ENCODE results near the gene DEGS2. TPM values are rescaled to one million over a fixed set of nuclear protein-coding genes. Genes with fewer than 3 reads are reported as not detected.
A peak's percentile ranks its signal among the peaks of the same experiment; 100 is the strongest.

Gene DEGS2
- total and polyA plus RNA-seq, 2 donors (not counting 1 experiment from before 2014, with no cell fraction given), result 0.82 to 6.4 TPM

- H4K20me1 ChIP-seq (ENCODE audit: control insufficient read depth, insufficient read depth, low read length, poor library complexity, severe bottlenecking), result peaks cover 94% of the 10 kb centered on the region
- TF ChIP-seq EZH2 (IDR thresholded peaks at IDR 0.05; ENCODE audit: borderline replicate concordance, insufficient read depth, low read depth, low read length, poor library complexity, severe bottlenecking) (no peak), CTCF (IDR thresholded peaks at IDR 0.05) (no peak)
- H3K9me3 Mint-ChIP-seq (ENCODE audit: insufficient read depth), result no peaks in the 10 kb centered on the region
- peaks cover 0 to 82% of the 10 kb centered on the region in 2 experiments for H3K36me3 ChIP-seq (replicated peaks in 1 of 2; ENCODE audit: control extremely low read depth in 1 of 2, control insufficient read depth in 1 of 2, extremely low read depth in 1 of 2, insufficient read depth in 2 of 2, low read length in 1 of 2)
- DNase-seq (no peak), ATAC-seq (ENCODE audit: low read depth) (no peak)
- CTCF ChIA-PET, result interaction anchor here (1.0 kb wide), 3 partner anchors 13 to 94 kb away, joined by 3 to 4 read pairs (median 3); no protein-coding TSS in a partner anchor
- no peaks in the 10 kb centered on the region for H3K27me3 Mint-ChIP-seq
- no peaks in the 10 kb centered on the region for H3K9me3 ChIP-seq (ENCODE audit: control extremely low read depth in 1 of 3, control insufficient read depth in 2 of 3, insufficient read depth in 1 of 3, low read length in 2 of 3)
- H2AFZ ChIP-seq (ENCODE audit: insufficient read depth, low read depth, low read length, poor library complexity, severe bottlenecking), result no peak overlapping the region
- H3K4me3 ChIP-seq (ENCODE audit: control extremely low read depth in 1 of 5, extremely low read depth in 1 of 5, insufficient read depth in 1 of 5, low read depth in 2 of 5, low read length in 4 of 5), result no peak overlapping the region
- peaks cover 11 to 14% of the 10 kb centered on the region in 2 donors for H3K4me1 ChIP-seq (ENCODE audit: control insufficient read depth in 2 of 2, insufficient read depth in 2 of 2, low read length in 2 of 2)
- 95% methylated on average over 17 of the region's 18 CpGs for WGBS (ENCODE audit: insufficient coverage)
- no peak overlapping the region for H3K4me3 Mint-ChIP-seq
- no peaks in the 10 kb centered on the region for H3K27me3 ChIP-seq (replicated peaks in 1 of 4; ENCODE audit: control extremely low read depth in 1 of 4, control insufficient read depth in 3 of 4, insufficient read depth in 4 of 4, low read length in 3 of 4)
- peaks cover 23% of the 10 kb centered on the region for H3K4me1 Mint-ChIP-seq
- no peak overlapping the region for H3K27ac Mint-ChIP-seq
- POLR2A ChIA-PET, result interaction anchor here (1.4 kb wide), 1 partner anchor 50 kb away, joined by 3 read pairs; no protein-coding TSS in a partner anchor
- no peak overlapping the region for H3K27ac ChIP-seq (ENCODE audit: low read length in 2 of 2)
- intact Hi-C loops (cut with micrococcal nuclease), result no loop called here
- H3K9ac ChIP-seq (ENCODE audit: low read length), result no peak overlapping the region
- no peak overlapping the region for H3K4me2 ChIP-seq (replicated peaks; ENCODE audit: low read depth, low read length, poor library complexity, severe bottlenecking)
- peaks cover 50% of the 10 kb centered on the region for H3K79me2 ChIP-seq (ENCODE audit: control insufficient read depth, insufficient read depth, low read length)
Observed at GRCh38 chr14:100120522-100121269, 38.7 kb downstream of the DEGS2 start.

GRCh38 chr14:100119251-100119650 lies 40.2 kb downstream of the DEGS2 start:
- Histone ChIP-seq H3K27ac (ENCODE audit: low read length in 2 of 2) (no peak overlapping the region), H3K36me3 (replicated peaks in 1 of 2; ENCODE audit: control extremely low read depth in 1 of 2, control insufficient read depth in 1 of 2, extremely low read depth in 1 of 2, insufficient read depth in 2 of 2, low read length in 1 of 2) (peaks cover 0 to 81% of the 10 kb centered on the region in 2 experiments), H4K20me1 (ENCODE audit: control insufficient read depth, insufficient read depth, low read length, poor library complexity, severe bottlenecking) (peaks cover 98% of the 10 kb centered on the region), H3K4me3 (ENCODE audit: control extremely low read depth in 1 of 5, extremely low read depth in 1 of 5, insufficient read depth in 1 of 5, low read depth in 2 of 5, low read length in 4 of 5) (no peak overlapping the region), H2AFZ (ENCODE audit: insufficient read depth, low read depth, low read length, poor library complexity, severe bottlenecking) (no peak overlapping the region), H3K9ac (ENCODE audit: low read length) (no peak overlapping the region), H3K4me1 (ENCODE audit: control insufficient read depth in 2 of 2, insufficient read depth in 2 of 2, low read length in 2 of 2) (peaks cover 11 to 14% of the 10 kb centered on the region in 2 donors), H3K27me3 (replicated peaks in 1 of 4; ENCODE audit: control extremely low read depth in 1 of 4, control insufficient read depth in 3 of 4, insufficient read depth in 4 of 4, low read length in 3 of 4) (no peaks in the 10 kb centered on the region), H3K4me2 (replicated peaks; ENCODE audit: low read depth, low read length, poor library complexity, severe bottlenecking) (no peak overlapping the region), H3K9me3 (ENCODE audit: control extremely low read depth in 1 of 3, control insufficient read depth in 2 of 3, insufficient read depth in 1 of 3, low read length in 2 of 3) (no peaks in the 10 kb centered on the region), H3K79me2 (ENCODE audit: control insufficient read depth, insufficient read depth, low read length) (peaks cover 51% of the 10 kb centered on the region)
- H3K4me3 Mint-ChIP-seq, result no peak overlapping the region
- peak overlapping the region; percentile 16 for H3K27ac Mint-ChIP-seq
- peaks cover 23% of the 10 kb centered on the region for H3K4me1 Mint-ChIP-seq
- ChIA-PET POLR2A (no interaction called here), CTCF (interaction anchor here (4.4 to 24.4 kb wide), 2 partner anchors 11 to 53 kb away, joined by 24 to 495 read pairs; partner anchors contain the start of gene EVL)
- no peak for TF ChIP-seq CTCF (IDR thresholded peaks at IDR 0.05)
- no peak for TF ChIP-seq EZH2 (IDR thresholded peaks at IDR 0.05; ENCODE audit: borderline replicate concordance, insufficient read depth, low read depth, low read length, poor library complexity, severe bottlenecking)
- H3K27me3 Mint-ChIP-seq, result no peaks in the 10 kb centered on the region
- DNase-seq, result no peak
- intact Hi-C loops (cut with micrococcal nuclease), result no loop called here
- no peaks in the 10 kb centered on the region for H3K9me3 Mint-ChIP-seq (ENCODE audit: insufficient read depth)
- 97% methylated on average over 7 of the region's 8 CpGs for WGBS (ENCODE audit: insufficient coverage)
- ATAC-seq (ENCODE audit: low read depth), result no peak

Data from B cell (primary cell).